Measurements from ENCODE around the gene P2RY8.

DNA sequence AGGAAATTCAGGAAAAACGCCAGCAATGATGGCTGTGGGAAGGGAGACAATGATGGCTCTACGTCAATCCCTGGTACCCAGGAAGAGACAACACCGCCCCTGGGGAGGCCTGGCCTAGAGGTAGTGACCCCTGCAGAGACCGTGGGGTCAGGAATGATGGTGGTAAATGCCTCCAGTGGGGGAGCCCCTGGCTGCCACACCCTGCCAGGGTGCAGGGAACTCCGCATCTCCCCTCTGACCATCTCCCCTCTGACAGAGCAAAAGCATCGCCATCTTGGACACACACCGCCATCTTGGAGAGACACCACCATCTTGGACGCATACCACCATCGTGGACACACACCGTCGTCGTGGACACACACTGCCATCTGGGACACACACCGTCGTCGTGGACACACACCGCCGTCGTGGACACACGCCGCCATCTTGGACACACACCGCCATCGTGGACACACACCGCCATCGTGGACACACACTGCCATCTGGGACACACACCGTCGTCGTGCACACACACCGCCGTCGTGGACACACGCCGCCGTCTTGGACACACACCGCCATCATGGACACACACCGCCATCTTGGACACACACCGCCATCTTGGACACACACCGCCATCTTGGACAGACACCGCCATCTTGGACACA, 94.1 kb downstream of the P2RY8 start:
- TF ChIP-seq CTCF (IDR thresholded peaks at IDR 0.05; ENCODE audit: low read length) (no peak), EZH2 (optimal IDR thresholded peaks at IDR 0.05; ENCODE audit: low read depth, low read length) (no peak)

All from MM.1S (cell line).